Measurements from ENCODE around the gene PROCA1. TPM values are rescaled to one million over a fixed set of nuclear protein-coding genes. Genes with fewer than 3 reads are reported as not detected.

PROCA1 gene
- total and polyA plus RNA-seq, 9 of the 15 experiments (the other 6 are each of a cell fraction or from before 2014, with no cell fraction given): 0.78 to 16.2 (median 5.6) TPM

GRCh38 chr17:28710861-28711722 is 596 bp downstream of the PROCA1 start (continued):
- TF ChIP-seq, protein P1, sequence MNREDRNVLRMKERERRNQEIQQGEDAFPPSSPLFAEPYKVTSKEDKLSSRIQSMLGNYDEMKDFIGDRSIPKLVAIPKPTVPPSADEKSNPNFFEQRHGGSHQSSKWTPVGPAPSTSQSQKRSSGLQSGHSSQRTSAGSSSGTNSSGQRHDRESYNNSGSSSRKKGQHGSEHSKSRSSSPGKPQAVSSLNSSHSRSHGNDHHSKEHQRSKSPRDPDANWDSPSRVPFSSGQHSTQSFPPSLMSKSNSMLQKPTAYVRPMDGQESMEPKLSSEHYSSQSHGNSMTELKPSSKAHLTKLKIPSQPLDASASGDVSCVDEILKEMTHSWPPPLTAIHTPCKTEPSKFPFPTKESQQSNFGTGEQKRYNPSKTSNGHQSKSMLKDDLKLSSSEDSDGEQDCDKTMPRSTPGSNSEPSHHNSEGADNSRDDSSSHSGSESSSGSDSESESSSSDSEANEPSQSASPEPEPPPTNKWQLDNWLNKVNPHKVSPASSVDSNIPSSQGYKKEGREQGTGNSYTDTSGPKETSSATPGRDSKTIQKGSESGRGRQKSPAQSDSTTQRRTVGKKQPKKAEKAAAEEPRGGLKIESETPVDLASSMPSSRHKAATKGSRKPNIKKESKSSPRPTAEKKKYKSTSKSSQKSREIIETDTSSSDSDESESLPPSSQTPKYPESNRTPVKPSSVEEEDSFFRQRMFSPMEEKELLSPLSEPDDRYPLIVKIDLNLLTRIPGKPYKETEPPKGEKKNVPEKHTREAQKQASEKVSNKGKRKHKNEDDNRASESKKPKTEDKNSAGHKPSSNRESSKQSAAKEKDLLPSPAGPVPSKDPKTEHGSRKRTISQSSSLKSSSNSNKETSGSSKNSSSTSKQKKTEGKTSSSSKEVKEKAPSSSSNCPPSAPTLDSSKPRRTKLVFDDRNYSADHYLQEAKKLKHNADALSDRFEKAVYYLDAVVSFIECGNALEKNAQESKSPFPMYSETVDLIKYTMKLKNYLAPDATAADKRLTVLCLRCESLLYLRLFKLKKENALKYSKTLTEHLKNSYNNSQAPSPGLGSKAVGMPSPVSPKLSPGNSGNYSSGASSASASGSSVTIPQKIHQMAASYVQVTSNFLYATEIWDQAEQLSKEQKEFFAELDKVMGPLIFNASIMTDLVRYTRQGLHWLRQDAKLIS (CRISPR knock-in tag; IDR thresholded peaks at IDR 0.05): no peak
- TF ChIP-seq, protein P2, sequence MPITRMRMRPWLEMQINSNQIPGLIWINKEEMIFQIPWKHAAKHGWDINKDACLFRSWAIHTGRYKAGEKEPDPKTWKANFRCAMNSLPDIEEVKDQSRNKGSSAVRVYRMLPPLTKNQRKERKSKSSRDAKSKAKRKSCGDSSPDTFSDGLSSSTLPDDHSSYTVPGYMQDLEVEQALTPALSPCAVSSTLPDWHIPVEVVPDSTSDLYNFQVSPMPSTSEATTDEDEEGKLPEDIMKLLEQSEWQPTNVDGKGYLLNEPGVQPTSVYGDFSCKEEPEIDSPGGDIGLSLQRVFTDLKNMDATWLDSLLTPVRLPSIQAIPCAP (CRISPR knock-in tag; IDR thresholded peaks at IDR 0.05; ENCODE audit: borderline replicate concordance): no peak
- TF ChIP-seq HMGN3 (IDR thresholded peaks at IDR 0.05; ENCODE audit: borderline replicate concordance, extremely low read depth, insufficient read length, low read depth, low read length): peak; percentile 97
- TF ChIP-seq, protein P3, sequence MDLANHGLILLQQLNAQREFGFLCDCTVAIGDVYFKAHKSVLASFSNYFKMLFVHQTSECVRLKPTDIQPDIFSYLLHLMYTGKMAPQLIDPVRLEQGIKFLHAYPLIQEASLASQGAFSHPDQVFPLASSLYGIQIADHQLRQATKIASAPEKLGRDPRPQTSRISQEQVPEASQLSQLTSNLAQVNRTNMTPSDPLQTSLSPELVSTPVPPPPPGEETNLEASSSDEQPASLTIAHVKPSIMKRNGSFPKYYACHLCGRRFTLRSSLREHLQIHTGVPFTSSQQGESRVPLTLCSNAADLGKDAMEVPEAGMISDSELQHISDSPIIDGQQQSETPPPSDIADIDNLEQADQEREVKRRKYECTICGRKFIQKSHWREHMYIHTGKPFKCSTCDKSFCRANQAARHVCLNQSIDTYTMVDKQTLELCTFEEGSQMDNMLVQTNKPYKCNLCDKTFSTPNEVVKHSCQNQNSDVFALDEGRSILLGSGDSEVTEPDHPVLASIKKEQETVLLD (IDR thresholded peaks at IDR 0.05): no peak; the same call in 1 of the 2 replicates
- TF ChIP-seq, protein P4, sequence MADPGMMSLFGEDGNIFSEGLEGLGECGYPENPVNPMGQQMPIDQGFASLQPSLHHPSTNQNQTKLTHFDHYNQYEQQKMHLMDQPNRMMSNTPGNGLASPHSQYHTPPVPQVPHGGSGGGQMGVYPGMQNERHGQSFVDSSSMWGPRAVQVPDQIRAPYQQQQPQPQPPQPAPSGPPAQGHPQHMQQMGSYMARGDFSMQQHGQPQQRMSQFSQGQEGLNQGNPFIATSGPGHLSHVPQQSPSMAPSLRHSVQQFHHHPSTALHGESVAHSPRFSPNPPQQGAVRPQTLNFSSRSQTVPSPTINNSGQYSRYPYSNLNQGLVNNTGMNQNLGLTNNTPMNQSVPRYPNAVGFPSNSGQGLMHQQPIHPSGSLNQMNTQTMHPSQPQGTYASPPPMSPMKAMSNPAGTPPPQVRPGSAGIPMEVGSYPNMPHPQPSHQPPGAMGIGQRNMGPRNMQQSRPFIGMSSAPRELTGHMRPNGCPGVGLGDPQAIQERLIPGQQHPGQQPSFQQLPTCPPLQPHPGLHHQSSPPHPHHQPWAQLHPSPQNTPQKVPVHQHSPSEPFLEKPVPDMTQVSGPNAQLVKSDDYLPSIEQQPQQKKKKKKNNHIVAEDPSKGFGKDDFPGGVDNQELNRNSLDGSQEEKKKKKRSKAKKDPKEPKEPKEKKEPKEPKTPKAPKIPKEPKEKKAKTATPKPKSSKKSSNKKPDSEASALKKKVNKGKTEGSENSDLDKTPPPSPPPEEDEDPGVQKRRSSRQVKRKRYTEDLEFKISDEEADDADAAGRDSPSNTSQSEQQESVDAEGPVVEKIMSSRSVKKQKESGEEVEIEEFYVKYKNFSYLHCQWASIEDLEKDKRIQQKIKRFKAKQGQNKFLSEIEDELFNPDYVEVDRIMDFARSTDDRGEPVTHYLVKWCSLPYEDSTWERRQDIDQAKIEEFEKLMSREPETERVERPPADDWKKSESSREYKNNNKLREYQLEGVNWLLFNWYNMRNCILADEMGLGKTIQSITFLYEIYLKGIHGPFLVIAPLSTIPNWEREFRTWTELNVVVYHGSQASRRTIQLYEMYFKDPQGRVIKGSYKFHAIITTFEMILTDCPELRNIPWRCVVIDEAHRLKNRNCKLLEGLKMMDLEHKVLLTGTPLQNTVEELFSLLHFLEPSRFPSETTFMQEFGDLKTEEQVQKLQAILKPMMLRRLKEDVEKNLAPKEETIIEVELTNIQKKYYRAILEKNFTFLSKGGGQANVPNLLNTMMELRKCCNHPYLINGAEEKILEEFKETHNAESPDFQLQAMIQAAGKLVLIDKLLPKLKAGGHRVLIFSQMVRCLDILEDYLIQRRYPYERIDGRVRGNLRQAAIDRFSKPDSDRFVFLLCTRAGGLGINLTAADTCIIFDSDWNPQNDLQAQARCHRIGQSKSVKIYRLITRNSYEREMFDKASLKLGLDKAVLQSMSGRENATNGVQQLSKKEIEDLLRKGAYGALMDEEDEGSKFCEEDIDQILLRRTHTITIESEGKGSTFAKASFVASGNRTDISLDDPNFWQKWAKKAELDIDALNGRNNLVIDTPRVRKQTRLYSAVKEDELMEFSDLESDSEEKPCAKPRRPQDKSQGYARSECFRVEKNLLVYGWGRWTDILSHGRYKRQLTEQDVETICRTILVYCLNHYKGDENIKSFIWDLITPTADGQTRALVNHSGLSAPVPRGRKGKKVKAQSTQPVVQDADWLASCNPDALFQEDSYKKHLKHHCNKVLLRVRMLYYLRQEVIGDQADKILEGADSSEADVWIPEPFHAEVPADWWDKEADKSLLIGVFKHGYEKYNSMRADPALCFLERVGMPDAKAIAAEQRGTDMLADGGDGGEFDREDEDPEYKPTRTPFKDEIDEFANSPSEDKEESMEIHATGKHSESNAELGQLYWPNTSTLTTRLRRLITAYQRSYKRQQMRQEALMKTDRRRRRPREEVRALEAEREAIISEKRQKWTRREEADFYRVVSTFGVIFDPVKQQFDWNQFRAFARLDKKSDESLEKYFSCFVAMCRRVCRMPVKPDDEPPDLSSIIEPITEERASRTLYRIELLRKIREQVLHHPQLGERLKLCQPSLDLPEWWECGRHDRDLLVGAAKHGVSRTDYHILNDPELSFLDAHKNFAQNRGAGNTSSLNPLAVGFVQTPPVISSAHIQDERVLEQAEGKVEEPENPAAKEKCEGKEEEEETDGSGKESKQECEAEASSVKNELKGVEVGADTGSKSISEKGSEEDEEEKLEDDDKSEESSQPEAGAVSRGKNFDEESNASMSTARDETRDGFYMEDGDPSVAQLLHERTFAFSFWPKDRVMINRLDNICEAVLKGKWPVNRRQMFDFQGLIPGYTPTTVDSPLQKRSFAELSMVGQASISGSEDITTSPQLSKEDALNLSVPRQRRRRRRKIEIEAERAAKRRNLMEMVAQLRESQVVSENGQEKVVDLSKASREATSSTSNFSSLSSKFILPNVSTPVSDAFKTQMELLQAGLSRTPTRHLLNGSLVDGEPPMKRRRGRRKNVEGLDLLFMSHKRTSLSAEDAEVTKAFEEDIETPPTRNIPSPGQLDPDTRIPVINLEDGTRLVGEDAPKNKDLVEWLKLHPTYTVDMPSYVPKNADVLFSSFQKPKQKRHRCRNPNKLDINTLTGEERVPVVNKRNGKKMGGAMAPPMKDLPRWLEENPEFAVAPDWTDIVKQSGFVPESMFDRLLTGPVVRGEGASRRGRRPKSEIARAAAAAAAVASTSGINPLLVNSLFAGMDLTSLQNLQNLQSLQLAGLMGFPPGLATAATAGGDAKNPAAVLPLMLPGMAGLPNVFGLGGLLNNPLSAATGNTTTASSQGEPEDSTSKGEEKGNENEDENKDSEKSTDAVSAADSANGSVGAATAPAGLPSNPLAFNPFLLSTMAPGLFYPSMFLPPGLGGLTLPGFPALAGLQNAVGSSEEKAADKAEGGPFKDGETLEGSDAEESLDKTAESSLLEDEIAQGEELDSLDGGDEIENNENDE (IDR thresholded peaks at IDR 0.05; ENCODE audit: low read depth, low read length): no peak
- TF ChIP-seq POLR3G (IDR thresholded peaks at IDR 0.05; ENCODE audit: extremely low read depth, insufficient read length, insufficient replicate concordance): no peak
- no peak for TF ChIP-seq ZNF165 (CRISPR knock-in tag; IDR thresholded peaks at IDR 0.05; ENCODE audit: borderline replicate concordance)
